Eye (tissue), 1 donor: ENCODE measurements around the gene MGLL.
"Not testable (repeated sequence)": the region's sequence is repeated elsewhere in the genome, so short reads cannot be mapped to it uniquely, and the experiment has no call there.

Experiments used
- DNase-seq: peaks from one replicate; pipeline ENCODE4 v3.0.0-alpha.2; 2015

The MGLL gene

DNA sequence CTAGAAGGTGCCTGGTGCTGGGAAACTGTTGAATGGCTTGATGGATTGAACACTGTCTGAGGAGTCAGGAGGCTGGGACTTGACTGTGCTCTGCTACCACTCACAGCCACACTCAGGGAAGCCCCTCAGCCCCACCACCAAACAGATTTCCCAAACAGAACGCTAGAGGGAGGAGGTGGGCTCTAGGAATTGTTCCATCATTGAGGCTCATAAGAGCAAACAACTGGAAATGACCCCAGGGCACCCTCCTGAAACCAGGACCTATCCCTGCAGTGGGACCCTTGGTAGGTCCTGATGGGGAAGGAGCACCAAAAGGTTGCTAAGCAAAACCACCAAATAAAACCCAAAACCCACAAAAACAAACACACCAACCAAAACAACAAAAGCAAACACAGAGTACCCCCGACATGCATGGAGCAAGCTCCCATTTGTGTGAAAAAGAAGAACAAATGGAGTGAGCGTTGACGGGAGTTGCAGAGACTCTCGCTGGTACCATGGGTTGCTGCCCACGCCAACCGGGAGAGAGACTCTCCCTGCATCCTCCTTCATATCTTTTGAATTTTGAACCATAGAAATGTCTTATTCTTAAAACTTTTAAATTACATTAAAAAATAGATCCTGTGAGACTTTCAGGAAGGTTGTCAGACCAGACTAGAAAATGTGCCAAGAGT lies 103.9 kb downstream of the MGLL start:
- no peak for DNase-seq

DNA sequence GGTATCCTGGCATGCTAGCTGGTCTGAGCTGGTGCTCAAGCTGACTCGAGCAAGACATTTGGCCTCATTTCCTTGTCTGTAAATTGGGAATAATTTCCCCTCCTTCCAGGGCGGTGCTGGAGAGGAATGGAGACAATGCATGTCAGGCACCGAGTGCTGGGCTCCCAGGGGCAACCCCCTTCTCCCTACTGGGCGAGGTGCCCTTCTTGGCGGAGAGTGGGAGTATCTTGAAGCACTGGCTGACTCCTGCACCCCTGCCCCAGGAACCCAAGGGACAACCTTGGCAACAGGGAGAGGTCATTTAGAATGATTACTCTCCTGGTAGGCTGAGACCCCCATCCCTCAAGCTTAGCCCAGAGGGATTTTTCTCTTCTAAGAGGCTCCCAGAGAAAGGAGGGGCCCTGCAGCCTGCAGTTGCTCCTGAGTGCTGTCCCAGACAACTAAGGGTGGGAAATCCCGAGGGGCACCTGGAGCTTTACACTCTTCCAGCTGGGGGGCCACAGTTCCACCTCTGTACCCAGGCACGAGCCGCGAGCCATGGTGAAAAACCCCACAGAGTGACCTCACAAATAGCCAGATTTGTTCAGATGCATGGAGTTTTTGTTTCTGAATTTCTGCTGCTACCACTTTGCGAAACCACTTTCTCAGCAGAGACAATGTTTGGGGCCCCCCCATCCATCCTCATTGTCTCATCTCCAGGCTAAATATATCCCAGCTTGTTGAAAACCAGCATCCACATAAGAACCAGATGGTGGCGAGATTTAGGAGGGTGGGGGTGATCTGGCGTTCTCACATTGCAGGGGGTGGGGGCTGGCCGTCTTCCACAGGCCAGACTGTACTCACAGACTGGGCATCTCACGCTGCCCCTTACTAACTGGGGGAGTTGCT lies 104.7 kb downstream of the MGLL start:
- no peak for DNase-seq

DNA sequence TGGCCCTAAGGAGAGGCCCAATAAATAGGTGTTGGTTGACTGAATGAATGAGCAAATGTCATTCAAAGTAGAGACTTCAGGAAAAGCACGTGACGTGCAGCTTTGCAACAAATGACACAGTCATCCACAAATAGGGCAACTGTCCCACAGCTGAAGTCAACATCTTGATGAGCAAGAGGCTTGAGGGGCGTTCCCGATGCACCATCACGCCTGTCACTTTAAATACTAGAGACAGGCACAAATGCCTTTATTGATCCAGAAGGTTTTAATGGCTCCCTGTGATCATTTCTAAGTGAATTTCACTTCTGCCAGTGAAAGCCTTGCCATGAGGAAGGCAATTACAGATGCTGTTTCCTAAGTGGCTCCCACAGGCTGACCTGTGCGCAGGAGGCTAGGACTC lies 105.9 kb downstream of the MGLL start:
- peak; percentile 92 for DNase-seq

DNA sequence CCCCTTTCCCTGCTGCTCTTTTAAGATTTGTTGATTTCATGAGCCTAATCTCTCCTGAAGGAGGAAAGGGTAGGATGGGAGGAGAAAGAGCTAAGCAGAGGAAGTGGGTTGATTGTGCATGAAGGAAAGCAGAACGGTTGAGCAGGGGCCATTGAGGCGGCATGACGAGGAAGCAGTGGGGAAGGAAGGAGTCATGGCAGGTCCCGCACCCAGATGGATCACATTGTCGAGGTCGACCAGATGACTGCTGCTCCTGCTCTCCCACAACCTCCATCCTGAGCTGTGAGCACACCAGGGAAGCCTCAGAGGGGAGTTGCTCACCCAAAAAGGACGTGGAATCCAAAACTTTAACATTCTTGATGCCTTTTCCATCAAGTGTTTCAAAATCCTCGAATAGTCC lies 106.8 kb downstream of the MGLL start:
- no peak for DNase-seq

DNA sequence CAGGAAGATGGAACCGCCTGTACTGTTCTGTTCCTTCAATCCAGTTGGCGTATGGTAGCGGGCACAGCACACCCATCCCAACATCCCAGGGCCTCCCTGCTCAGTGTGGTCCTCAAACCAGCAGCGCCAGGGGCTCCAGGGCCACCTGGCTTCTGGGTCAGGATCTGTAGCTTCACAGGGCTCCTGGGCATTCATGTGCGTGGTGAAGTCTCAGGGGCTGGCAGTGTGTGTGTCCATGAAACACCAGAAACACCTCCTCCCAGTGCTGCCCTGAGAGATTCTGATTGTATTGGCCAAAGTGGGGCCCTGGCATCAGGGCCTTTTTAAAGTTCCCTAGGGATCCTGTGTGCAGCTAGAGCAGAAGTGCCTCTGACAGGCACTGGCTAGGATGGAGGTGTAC lies 107.4 kb downstream of the MGLL start:
- no peak for DNase-seq

DNA sequence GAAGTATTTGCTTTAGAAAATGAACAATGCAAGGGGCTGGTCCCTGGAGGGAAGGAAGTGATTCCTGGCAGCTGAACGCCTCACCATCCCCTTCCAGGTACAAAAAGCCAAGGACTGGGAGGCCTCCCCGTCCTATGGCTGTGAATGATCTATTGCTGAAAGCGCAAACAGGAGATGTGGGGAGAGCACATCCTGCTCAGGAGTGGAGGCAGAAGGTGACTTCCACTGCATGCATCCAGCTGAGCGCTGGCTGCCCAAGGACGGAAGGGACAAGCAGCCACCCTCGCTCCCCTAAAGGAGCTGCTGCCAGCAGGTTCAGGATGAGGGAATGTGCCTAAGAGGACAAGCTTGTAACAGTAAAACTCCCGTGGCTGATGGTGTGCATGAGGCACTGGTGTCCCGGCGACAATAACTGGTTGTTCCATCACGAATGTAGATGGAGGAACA lies 108.2 kb downstream of the MGLL start:
- no peak for DNase-seq

DNA sequence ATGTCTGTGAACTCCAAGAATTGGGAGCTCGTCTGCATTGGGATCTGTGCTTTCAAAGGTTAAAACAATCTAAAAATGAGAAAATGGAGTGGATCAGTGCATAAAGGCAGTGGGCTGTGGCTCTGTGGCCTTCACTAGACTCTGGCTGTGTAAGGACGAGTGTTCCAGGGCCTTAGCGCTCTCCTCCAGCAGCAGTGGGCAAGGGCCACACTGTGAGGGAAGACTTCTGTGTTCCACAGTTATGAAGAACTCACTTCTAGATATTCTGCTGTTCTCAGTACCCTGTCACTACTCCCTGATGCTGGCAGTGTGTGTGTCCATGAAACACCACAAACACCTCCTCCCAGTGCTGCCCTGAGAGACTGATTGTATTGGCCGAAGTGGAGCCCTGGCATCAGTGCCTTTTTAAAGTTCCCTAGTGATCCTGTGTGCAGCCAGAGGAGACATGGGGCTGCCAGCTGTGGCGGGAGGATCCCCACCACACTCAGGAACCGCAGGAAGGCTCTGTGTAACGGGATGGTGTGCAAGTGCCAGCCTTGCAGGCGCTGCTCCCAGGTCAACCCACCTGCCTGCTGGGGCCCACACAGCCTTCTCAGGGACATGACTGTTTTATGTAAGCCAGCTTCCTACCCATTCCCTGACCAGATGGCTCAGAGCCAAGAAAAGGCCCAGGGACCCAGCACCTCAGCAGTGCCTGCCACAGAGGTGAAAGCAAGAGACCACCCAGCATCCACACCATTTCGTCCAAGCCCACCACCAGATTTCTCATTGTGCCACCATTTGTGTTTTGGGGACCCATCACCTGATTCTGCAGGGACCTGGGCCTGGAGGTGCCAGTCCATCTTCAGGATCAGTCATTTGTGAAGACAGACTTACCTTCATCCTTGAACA lies 109.2 kb downstream of the MGLL start:
- no peak for DNase-seq

DNA sequence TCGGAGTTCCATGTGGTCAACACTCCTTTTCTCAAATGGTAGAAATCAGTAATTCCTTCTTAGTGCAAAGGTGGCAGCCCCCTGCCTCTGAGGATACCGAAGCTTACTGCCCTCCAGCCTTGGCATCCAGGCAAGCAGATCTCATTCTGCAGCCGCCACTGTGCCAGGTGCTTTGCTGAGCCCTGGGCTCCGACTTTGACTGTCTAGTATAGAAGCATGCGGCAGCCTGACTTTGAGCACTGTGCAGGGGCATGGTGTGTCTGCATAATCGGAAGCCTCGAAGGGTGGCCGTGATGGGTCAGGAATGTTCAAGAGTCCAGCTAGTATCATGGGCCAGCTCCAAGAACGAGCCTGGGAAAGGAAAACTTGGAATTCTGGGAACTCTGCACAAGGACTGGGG lies 109.9 kb downstream of the MGLL start:
- DNase-seq: no peak

DNA sequence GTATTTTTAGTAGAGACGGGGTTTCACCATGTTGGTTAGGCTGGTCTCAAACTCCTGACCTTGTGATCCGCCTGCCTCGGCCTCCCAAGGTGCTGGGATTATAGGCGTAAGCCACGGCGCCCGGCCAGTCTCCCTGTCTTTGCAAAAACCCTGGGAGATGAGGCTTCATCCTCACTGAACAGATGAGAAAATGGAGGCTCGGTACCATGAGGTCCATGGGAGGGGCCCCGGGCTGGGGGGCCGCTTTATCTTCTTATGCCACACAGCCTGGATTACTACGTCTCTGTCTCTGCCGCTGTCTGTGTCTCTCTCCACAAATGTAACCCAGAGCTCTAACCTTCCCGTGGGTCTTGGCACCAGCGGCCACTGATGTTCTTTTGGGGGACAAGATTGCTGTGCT lies 110.4 kb downstream of the MGLL start:
- DNase-seq: no peak

DNA sequence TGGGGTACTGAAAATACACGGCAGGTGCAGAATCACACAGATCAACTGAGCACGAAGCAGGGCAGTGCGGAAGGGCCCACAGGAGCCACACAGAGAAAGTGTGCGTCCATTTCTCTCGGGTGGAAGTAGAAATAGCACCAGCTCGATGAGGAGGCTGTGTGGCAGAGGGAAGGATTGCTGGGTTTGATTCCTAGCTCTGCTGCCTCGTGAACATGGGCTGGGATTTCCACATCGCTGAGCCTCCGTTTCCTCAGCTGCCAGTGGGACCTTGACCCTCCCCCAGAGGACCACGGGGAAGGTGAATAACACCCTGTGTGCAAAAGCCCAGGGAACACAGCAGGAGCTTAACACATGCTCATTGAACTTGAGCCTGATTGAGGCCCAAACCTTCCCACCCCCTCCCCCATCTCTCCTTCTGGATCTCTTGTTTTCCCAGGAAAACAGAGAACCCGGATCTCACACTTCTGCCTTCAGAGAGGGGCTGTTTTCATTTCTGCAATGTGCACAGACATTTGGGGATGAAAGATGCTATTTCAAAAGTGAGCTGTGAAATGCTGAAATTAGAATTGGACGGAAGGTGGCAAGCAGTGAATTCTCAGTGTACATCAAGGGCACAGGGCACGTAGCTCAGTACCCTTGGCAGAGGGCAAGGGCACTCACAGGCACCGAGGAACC lies 111.2 kb downstream of the MGLL start:
- DNase-seq: no peak

DNA sequence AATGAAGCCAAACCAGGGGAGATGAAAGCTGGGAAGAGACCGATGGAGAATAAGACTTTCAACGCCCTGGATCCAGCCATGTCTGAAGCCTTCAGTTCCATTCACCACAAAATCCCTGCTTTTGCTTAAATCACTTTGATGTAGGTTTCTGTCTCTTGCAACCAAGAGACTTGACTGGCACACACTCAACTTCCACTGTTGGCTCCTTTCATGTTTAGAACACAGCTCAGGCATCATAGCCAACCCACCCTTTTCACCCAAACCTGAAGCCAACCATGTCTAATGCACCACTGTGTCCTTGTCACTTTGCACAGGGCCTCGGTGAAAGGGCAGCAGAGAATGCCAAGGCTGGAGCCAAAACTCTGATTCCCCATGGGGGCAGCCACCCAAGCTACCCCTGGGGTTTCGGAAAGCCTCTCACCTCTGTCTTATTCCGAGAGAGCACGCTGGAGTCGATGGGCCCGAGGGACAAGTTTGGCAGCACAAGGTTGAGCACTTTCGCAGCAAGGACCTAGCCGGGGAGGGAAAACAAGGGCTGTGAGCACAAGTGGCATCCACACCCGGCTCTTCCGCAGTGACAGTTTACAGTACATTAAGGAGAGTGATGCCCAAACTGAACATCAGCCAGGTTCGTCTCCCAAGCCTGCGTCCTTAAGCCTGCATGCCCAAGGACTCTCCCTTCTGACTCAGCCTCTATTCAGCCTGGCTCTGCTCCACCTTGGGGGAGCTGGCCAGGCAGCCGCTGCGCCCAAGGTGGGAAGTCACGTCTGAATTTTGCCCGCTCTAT lies 112.0 kb downstream of the MGLL start:
- DNase-seq: no peak

DNA sequence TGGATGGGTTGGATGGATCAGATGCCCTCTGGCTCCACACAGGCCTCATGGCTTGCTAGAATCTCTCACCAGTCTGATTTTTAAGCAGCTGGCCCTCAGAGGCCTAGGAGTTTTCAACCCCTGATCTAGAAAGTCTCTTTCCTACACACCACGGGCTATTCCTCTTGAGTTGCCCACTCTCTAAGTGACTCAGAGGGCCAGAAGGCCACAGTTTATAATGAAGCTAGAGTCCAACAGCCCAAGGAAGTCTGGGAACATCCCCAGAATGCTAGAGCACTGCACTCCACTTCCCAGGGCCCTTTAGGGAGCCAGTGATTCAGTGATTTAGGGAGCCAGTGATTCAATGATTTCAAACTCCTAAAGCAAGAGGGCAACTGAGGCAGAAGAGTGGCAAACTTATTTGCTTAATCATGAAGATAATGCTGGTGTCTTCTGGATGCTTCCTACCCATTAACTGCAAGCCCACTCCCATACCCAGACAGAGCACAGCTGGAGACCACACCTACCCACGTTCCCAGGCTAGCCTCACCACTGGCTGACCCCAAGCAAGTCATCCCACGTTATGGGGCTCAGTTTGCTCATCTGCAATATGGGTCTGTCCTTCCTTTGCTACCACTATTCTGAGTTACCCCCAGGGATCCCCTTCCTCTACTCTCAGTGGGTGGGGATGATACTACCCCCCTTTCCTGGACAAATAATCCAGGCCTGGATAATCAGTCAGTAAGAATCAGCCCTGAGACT lies 112.8 kb downstream of the MGLL start:
- no peak for DNase-seq

DNA sequence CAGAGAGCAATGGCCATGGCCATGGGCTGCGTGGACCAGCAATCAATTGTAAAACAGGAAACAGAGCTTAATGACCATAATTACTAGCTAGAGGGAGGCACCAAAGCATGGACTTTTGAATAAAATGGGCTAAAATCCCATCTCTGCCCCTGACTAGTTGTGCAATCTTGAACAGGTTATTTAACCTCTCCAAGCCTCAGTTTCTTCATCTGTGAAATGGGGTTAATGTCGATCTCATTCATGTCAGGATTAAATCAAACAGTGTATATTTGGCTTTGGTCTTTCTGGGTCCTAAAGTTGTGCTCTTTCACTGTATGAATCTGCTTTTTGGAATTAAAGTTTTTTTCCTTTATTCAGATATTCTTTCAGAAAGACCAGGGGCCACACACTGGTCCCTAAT lies 113.5 kb downstream of the MGLL start:
- DNase-seq: no peak

DNA sequence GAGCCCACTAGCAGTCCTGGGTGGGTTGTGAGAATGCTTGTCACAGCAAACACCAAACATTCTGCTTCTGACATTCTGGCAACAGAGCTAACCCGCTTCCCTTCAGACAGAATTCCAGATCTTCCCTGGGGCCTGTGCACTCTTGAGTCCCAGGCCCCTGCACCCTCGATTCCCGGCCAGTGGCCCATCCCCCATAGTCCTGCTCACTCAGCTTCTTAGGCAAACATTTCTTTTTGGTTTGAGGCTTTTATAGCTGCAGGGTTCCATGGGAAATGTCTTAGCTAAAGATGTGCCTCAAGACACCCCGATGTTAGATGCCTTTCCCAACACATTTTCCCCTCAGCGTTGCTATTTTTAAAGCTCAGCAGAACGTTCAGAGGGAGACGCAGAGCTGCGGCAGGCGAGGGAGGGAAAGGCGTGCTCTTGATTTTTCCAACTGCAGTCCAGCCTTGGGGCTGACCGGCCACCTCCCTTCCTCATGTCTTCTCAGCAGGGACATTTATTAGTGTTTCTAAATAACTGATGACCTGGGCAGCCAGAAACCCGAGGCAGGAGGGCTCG lies 114.4 kb downstream of the MGLL start:
- DNase-seq: no peak

DNA sequence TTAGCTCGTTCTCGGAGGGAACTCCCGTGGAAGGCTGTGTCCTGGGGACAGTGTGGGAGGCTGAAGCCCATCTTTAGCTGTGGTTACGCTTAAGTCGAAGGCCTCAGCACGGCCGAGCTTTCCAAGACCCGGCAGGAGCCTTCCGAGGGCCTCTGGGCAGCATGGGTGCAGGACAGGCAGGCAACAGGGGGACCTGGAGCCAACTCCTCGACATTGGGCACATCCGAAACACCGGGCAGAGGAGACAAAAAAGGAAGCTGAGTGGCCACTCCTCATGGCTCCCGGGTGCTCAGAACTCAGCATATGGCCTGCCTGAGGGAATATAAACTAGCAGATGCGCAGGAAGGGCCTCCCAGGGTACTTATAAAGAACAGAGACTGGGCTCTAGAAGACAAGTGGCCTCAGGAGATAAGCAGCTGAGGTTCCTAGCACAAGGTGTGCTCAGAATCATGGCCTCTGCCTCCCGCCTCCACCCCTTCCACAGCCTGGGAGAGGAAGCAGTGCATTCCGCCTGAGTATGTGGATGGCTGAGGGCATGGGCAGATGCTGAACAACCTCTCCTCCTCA lies 115.4 kb downstream of the MGLL start:
- DNase-seq: no peak

DNA sequence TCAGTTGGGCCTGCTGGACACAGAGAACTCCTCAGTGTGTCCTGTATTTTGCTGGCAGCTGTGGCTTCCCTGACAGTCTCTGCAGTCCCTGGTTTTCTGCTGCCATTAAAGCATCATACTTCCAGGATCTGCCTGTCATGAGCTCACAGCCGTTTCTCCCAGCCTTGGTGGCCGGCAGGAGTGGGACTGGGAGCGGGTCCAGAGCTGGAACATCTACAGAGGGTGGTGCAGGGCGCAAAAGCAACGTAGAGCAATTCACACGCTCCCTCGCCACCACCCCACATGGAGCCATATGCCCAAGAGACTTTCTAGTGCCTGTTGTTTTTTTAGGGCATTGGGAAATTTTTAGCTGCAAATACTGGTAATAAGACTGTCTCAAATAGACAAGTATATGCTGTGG lies 116.0 kb downstream of the MGLL start:
- DNase-seq: no peak

DNA sequence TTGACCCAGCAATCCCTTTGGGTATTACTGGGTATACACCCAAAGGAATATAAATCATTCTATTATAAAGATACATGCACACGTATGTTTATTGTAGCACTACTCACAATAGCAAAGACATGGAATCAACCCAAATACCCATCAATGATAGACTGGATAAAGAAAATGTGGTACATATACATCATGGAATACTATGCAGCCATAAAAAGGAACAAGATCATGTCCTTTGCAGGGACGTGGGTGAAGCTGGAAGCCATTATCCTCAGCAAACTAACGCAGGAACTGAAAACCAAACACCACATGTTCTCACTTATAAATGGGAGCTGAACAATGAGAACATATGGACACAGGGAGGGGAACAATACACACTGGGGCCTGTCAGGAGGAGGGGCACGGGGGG lies 117.5 kb downstream of the MGLL start:
- not testable (repeated sequence) for DNase-seq

DNA sequence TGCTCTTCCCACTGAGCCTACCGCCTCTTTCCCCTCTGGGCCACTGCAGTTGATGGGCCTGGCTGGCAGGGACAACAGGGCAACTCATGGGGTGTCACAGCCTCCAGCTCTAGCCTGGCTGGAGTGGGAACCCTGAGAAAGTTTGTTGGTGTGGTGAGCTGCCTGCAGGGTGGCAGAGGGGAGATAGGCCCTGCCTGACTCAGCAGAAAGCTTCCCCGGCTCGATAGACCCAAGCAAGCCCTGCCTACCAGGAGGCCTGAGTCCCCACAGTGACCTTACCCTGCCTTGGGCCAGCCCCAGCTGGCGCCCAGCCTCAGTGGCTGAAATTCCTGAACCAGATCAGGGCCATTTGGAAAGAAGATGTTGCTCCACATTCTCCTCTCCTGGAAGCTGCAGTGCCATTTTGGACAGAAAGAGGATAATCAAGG lies 120.2 kb downstream of the MGLL start:
- no peak for DNase-seq

DNA sequence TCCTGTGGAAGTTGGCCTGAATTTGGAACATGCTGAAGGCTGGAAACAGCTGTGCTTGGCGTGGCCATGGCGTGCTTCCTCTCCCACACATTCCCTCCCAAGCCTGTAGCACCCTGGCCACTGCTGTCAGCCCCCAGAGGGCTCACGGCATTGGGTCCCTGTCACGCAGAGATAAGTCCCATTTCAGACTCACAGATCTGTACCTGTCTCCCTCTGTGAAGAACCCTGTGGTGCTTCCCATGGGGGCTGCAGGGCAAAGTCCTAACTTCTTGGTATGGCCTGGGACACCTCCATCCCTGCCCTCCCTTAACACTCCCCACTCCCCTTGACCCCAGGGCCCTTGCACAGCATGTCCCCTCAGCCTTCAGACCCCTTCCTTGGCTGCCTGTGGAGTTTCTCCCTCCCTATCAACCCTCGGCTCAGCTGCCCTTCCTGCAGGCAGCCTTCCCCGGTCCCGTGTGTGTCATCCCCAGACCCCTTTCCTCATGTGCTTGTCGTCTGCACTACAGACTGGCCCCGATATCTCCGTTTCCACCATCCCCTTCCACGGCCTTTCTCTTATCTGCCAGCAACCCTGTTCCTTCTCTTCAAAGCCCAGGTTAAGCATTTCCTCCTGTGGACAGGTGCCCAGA lies 120.9 kb downstream of the MGLL start:
- no peak for DNase-seq

DNA sequence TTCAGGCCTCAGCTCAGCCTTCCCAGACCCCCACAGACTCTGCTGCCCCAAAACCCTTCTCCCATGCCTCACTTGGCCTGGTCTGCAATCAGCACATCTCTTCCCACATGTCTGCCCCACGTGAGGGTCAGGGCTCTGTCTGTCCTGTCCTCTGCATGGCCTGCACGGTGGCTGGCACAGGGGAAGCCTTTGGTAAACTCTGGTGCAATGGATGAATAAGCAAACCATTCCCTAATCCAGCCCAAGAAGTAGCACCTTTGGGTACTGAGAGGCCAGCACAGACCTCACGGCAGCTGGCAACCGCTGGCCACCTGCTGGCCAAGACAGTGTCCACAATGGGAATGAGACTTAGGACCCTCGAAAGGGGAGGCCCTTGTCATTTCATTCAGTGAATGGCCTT lies 121.9 kb downstream of the MGLL start:
- DNase-seq: no peak
